ENCODE results near the gene OSBPL1A. TPM values are rescaled to one million over a fixed set of nuclear protein-coding genes. Genes with fewer than 3 reads are reported as not detected.

The OSBPL1A gene
- total and polyA plus RNA-seq, 2 of the 8 experiments (the other 6 are each of a cell fraction or from before 2014, with no cell fraction given): 53.2 to 74.9 TPM

DNA sequence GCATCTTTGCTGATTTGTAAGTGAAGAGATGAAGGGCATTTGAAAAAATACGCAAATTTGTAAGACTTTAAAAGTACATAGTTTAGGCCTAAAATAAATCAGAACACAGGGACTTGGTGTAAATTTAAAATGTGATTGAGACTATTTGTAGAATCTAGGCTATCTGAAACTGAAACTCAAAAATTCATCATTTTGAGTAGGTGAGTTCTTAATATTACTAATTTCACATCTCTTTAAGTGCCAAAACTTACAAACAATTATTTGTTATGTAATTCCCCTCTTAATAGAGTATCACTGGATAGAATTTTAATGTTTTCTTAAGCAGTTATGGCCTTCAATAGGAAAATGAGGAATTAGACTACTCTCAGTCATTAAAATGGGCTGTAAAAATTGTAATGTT lies 48.8 kb upstream of the OSBPL1A start:
- no peak overlapping the region for H3K4me3 ChIP-seq (ENCODE audit: extremely low read depth in 1 of 4, insufficient read depth in 2 of 4, low read depth in 3 of 4, low read length in 4 of 4)
- H4K8ac ChIP-seq (ENCODE audit: extremely low read depth, insufficient read depth, low read length): no peak overlapping the region
- WGBS, 2 experiments (ENCODE audit: extremely low coverage in 1 of 2, insufficient coverage in 1 of 2, insufficient read length in 1 of 2, insufficient replicate concordance in 2 of 2, low coverage in 1 of 2, low lambda C conversion rate in 2 of 2, missing lambda C conversion rate in 1 of 2): 90% methylated on average over 1 of the region's 1 CpG; no CpG with 5 or more reads in 1 of the 2 experiments
- FAIRE-seq: no peak
- H2AK5ac ChIP-seq (ENCODE audit: low read depth, low read length): no peak overlapping the region
- H3K9ac ChIP-seq (replicated peaks in 1 of 4; ENCODE audit: extremely low read depth in 1 of 4, low read depth in 3 of 4, low read length in 3 of 4): no peak overlapping the region
- H2BK15ac ChIP-seq (ENCODE audit: low read length): no peak overlapping the region
- H2BK12ac ChIP-seq (ENCODE audit: low read depth, low read length): no peak overlapping the region
- TF ChIP-seq POLR2AphosphoS5 (IDR thresholded peaks at IDR 0.05; ENCODE audit: low read depth, low read length) (no peak), TAF1 (IDR thresholded peaks at IDR 0.05; ENCODE audit: low read depth, low read length) (no peak), KDM1A (IDR thresholded peaks at IDR 0.05; ENCODE audit: borderline replicate concordance, low read length) (no peak)
- TF ChIP-seq, protein P1, sequence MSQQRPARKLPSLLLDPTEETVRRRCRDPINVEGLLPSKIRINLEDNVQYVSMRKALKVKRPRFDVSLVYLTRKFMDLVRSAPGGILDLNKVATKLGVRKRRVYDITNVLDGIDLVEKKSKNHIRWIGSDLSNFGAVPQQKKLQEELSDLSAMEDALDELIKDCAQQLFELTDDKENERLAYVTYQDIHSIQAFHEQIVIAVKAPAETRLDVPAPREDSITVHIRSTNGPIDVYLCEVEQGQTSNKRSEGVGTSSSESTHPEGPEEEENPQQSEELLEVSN (IDR thresholded peaks at IDR 0.05): no peak
- no peak overlapping the region for H3K4ac ChIP-seq (replicated peaks; ENCODE audit: insufficient read length, low read depth, low read length)
- H3K79me1 ChIP-seq (ENCODE audit: low read depth, low read length): no peaks in the 10 kb centered on the region
- H3K23ac ChIP-seq (ENCODE audit: insufficient read length): no peak overlapping the region
- no peak overlapping the region for H3K27ac ChIP-seq (ENCODE audit: low read depth, low read length)
- H3K14ac ChIP-seq (ENCODE audit: insufficient read length): no peak overlapping the region
- CTCF ChIA-PET (ENCODE audit: partially characterized antibody): interaction anchor here (0.6 to 1.4 kb wide), 16 partner anchors 12 to 1830 kb away, joined by 3 to 11 read pairs (median 4); no protein-coding TSS in a partner anchor
- H3K23me2 ChIP-seq (ENCODE audit: low read depth, low read length): no peaks in the 10 kb centered on the region
- no peak overlapping the region for H2AFZ ChIP-seq (ENCODE audit: low read length)
- H2BK5ac ChIP-seq (ENCODE audit: low read depth, low read length): no peak overlapping the region
- H3K4me1 ChIP-seq (replicated peaks in 1 of 4; ENCODE audit: control insufficient read depth in 3 of 4, insufficient read depth in 4 of 4, low read length in 3 of 4): no peaks in the 10 kb centered on the region
- no peak overlapping the region for H4K5ac ChIP-seq (ENCODE audit: insufficient read length, low read depth, low read length)
- no peak overlapping the region for H4K91ac ChIP-seq (replicated peaks; ENCODE audit: insufficient read length, low read length)
- H3K79me2 ChIP-seq (ENCODE audit: control insufficient read depth in 1 of 2, insufficient read depth in 2 of 2, low read length in 2 of 2): no peaks in the 10 kb centered on the region
- no peaks in the 10 kb centered on the region for H4K20me1 ChIP-seq (replicated peaks in 1 of 2; ENCODE audit: control insufficient read depth in 1 of 2, insufficient read depth in 2 of 2, low read length in 2 of 2)
- no peak overlapping the region for H2BK20ac ChIP-seq (ENCODE audit: low read length)
- POLR2A ChIA-PET (ENCODE audit: partially characterized antibody): interaction anchor here (1.1 kb wide), 1 partner anchor 10 kb away, joined by 4 read pairs; no protein-coding TSS in a partner anchor
- no peak for DNase-seq (ENCODE audit: low read depth in 1 of 2, low spot score in 2 of 2)
- no peaks in the 10 kb centered on the region for H3K27me3 ChIP-seq (replicated peaks in 1 of 4; ENCODE audit: control insufficient read depth in 3 of 4, extremely low read depth in 1 of 4, insufficient read depth in 3 of 4, low read length in 3 of 4)
- no peak overlapping the region for H3K4me2 ChIP-seq (ENCODE audit: insufficient read depth in 1 of 2, low read depth in 2 of 2, low read length in 2 of 2)
- no peaks in the 10 kb centered on the region for H3K9me3 ChIP-seq (ENCODE audit: insufficient read depth in 2 of 2, low read depth in 1 of 2, low read length in 1 of 2)
- H3K56ac ChIP-seq (replicated peaks; ENCODE audit: insufficient read length, low read depth, low read length): no peak overlapping the region
- no peak overlapping the region for H2BK120ac ChIP-seq (replicated peaks; ENCODE audit: low read depth, low read length)
- no peak overlapping the region for H3K18ac ChIP-seq (ENCODE audit: extremely low read depth, low read length)
- H3K36me3 ChIP-seq (ENCODE audit: control insufficient read depth in 2 of 4, insufficient read depth in 4 of 4, low read length in 3 of 4): peaks cover 4 to 86% (median 35%) of the 10 kb centered on the region in 4 experiments
